ENCODE measurements around the gene EFNB2. TPM values are rescaled to one million over a fixed set of nuclear protein-coding genes. Genes with fewer than 3 reads are reported as not detected.

EFNB2 gene
- total and polyA plus RNA-seq, 2 of the 8 experiments (the other 6 are each of a cell fraction or from before 2014, with no cell fraction given) = 8.2 to 12.0 TPM

DNA sequence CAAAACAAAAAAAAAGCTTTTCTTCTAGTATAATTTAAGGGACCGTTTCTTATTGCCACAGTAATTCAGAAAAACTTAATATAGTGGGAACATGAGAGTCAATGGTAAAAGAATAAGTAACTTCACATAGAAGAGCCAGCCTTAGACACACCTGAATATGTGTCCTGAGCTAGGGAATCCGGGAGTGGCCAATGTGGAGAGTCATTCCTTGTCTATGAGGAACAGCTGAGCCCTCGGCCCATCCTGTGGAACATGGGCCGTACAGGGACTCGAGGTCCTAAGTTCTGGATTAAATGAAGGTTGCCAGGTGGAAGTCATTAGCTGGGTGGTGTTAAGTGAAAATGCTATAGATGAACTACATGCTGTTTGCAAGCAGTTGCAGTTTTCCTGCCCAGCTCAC is 32.2 kb downstream of the EFNB2 start:
- Histone ChIP-seq H3K79me2 (ENCODE audit: control insufficient read depth in 1 of 2, insufficient read depth in 2 of 2, low read length in 2 of 2) (peaks cover 3 to 12% of the 10 kb centered on the region in 2 experiments; a peak in 2 of 4 replicates), H3K9me3 (ENCODE audit: insufficient read depth in 2 of 2, low read depth in 1 of 2, low read length in 1 of 2) (no peaks in the 10 kb centered on the region), H2BK12ac (ENCODE audit: low read depth, low read length) (no peak overlapping the region), H3K23ac (ENCODE audit: insufficient read length) (no peak overlapping the region), H3K27me3 (replicated peaks in 1 of 4; ENCODE audit: control insufficient read depth in 3 of 4, extremely low read depth in 1 of 4, insufficient read depth in 3 of 4, low read length in 3 of 4) (peaks cover 0 to 1% (median 0%) of the 10 kb centered on the region in 4 experiments; a peak in 1 of 7 replicates), H3K4me2 (ENCODE audit: insufficient read depth in 1 of 2, low read depth in 2 of 2, low read length in 2 of 2) (no peak overlapping the region), H2BK15ac (ENCODE audit: low read length) (no peak overlapping the region), H2BK120ac (replicated peaks; ENCODE audit: low read depth, low read length) (no peak overlapping the region), H3K79me1 (ENCODE audit: low read depth, low read length) (no peaks in the 10 kb centered on the region; the same call in 1 of the 2 replicates), H3K23me2 (ENCODE audit: low read depth, low read length) (no peaks in the 10 kb centered on the region), H2BK5ac (ENCODE audit: low read depth, low read length) (no peak overlapping the region), H4K8ac (ENCODE audit: extremely low read depth, insufficient read depth, low read length) (no peak overlapping the region), H2AFZ (ENCODE audit: low read length) (no peak overlapping the region), H2AK5ac (ENCODE audit: low read depth, low read length) (no peak overlapping the region), H3K14ac (ENCODE audit: insufficient read length) (no peak overlapping the region), H3K18ac (ENCODE audit: extremely low read depth, low read length) (no peak overlapping the region), H3K4ac (replicated peaks; ENCODE audit: insufficient read length, low read depth, low read length) (no peak overlapping the region), H3K56ac (replicated peaks; ENCODE audit: insufficient read length, low read depth, low read length) (no peak overlapping the region), H4K5ac (ENCODE audit: insufficient read length, low read depth, low read length) (no peak overlapping the region), H3K9ac (replicated peaks in 1 of 4; ENCODE audit: extremely low read depth in 1 of 4, low read depth in 3 of 4, low read length in 3 of 4) (no peak overlapping the region), H2BK20ac (ENCODE audit: low read length) (no peak overlapping the region), H4K91ac (replicated peaks; ENCODE audit: insufficient read length, low read length) (no peak overlapping the region), H3K4me3 (ENCODE audit: extremely low read depth in 1 of 4, insufficient read depth in 2 of 4, low read depth in 3 of 4, low read length in 4 of 4) (no peak overlapping the region), H4K20me1 (replicated peaks in 1 of 2; ENCODE audit: control insufficient read depth in 1 of 2, insufficient read depth in 2 of 2, low read length in 2 of 2) (no peaks in the 10 kb centered on the region), H3K27ac (ENCODE audit: low read depth, low read length) (no peak overlapping the region), H3K4me1 (replicated peaks in 1 of 4; ENCODE audit: control insufficient read depth in 3 of 4, insufficient read depth in 4 of 4, low read length in 3 of 4) (peaks cover 0 to 7% (median 5%) of the 10 kb centered on the region in 4 experiments; a peak in 5 of 7 replicates), H3K36me3 (ENCODE audit: control insufficient read depth in 2 of 4, insufficient read depth in 4 of 4, low read length in 3 of 4) (no peaks in the 10 kb centered on the region; a peak in 2 of 8 replicates)
- TF ChIP-seq POLR2A (IDR thresholded peaks at IDR 0.05; ENCODE audit: control extremely low read depth in 1 of 2, low read depth in 2 of 2, low read length in 2 of 2) (no peak), SIRT6 (IDR thresholded peaks at IDR 0.05; ENCODE audit: low read length) (no peak), TBP (IDR thresholded peaks at IDR 0.05; ENCODE audit: low read depth, low read length) (no peak), SIX5 (IDR thresholded peaks at IDR 0.05; ENCODE audit: low read depth, low read length) (no peak), GTF2F1 (IDR thresholded peaks at IDR 0.05; ENCODE audit: borderline replicate concordance, low read depth, low read length) (no peak), CTBP2 (IDR thresholded peaks at IDR 0.05; ENCODE audit: borderline replicate concordance, insufficient read depth, insufficient read length, low read length) (no peak), GABPA (IDR thresholded peaks at IDR 0.05; ENCODE audit: borderline replicate concordance, insufficient read depth, low read length) (no peak), HDAC6 (IDR thresholded peaks at IDR 0.05; ENCODE audit: low read depth, low read length) (no peak)
- CTCF ChIA-PET (ENCODE audit: partially characterized antibody) = interaction anchor here (0.7 to 1.3 kb wide), 5 partner anchors 12 to 953 kb away, joined by 3 to 4 read pairs (median 4); no protein-coding TSS in a partner anchor
- WGBS, 2 experiments (ENCODE audit: extremely low coverage in 1 of 2, insufficient coverage in 1 of 2, insufficient read length in 1 of 2, insufficient replicate concordance in 2 of 2, low coverage in 1 of 2, low lambda C conversion rate in 2 of 2, missing lambda C conversion rate in 1 of 2) = 94% methylated on average over 5 of the region's 5 CpGs; no CpG with 5 or more reads in 1 of the 2 experiments
- FAIRE-seq = no peak
- POLR2A ChIA-PET (ENCODE audit: partially characterized antibody) = no interaction called here
- DNase-seq (ENCODE audit: low read depth in 1 of 2, low spot score in 2 of 2) = no peak

Measured in H1 (cell line).